ENCODE results near the gene PRR3.
"Not testable (repeated sequence)": the region's sequence is repeated elsewhere in the genome, so short reads cannot be mapped to it uniquely, and the experiment has no call there.

DNA sequence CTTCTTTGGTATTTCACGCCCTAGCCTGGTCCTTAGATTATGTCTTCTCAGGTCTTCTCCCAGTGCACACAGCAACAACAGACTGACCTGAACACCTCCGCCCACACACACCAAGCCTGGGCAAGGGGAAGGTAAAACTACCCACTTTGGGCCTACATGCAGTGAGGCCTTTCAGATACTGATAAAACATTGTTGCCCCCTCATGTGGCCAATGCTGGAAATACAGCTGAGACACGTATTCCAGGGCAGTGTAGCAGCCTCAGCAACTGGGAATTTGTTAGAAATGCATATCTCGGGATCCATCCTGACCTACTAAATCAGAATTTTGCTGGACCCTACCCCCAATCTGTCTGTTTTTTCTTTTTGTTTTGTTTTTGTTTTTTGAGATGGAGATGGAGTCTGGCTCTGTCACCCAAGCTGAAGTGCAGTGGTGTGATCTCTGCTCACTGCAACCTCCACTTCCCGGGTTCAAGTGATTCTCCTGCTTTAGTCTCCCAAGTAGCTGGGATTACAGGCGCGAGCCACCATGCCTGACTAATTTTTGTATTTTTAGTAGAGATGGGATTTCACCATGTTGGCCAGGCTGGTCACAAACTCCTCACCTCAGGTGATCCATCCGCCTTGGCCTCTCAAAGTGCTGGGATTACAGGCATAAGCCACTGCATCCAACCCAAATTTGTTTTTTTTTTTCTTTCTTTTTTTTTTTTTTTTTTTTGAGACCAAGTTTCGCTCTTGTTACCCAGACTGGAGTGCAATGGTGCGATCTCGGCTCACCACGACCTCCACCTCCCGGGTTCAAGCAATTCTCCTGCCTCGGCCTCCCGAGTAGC is 40.4 kb downstream of the PRR3 start:
- not testable (repeated sequence) for TF ChIP-seq EZH2 (IDR thresholded peaks at IDR 0.05; ENCODE audit: borderline replicate concordance, low read depth, low read length, poor library complexity, severe bottlenecking)
- TF ChIP-seq, protein P1, sequence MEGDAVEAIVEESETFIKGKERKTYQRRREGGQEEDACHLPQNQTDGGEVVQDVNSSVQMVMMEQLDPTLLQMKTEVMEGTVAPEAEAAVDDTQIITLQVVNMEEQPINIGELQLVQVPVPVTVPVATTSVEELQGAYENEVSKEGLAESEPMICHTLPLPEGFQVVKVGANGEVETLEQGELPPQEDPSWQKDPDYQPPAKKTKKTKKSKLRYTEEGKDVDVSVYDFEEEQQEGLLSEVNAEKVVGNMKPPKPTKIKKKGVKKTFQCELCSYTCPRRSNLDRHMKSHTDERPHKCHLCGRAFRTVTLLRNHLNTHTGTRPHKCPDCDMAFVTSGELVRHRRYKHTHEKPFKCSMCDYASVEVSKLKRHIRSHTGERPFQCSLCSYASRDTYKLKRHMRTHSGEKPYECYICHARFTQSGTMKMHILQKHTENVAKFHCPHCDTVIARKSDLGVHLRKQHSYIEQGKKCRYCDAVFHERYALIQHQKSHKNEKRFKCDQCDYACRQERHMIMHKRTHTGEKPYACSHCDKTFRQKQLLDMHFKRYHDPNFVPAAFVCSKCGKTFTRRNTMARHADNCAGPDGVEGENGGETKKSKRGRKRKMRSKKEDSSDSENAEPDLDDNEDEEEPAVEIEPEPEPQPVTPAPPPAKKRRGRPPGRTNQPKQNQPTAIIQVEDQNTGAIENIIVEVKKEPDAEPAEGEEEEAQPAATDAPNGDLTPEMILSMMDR (conservative IDR thresholded peaks at IDR 0.05; ENCODE audit: low read depth, low read length) = peak; percentile 81
